Anterior cingulate cortex (tissue), 58 donors: ENCODE data around the gene KIF6.
"Not testable (repeated sequence)": the region's sequence is repeated elsewhere in the genome, so short reads cannot be mapped to it uniquely, and the experiment has no call there.

Experiments used
- DNase-seq, 58 donors: peaks; one replicate each; lab custom pipeline; 2025; lab: John Stamatoyannopoulos, UW

KIF6 gene

GRCh38 chr6:39724787-39725631 is at the start of gene KIF6:
KIF6 (minus strand) TSS chr6:39725408; CDS start chr6:39725310, 98 bp downstream.
- peak; percentile 40 to 97 (median 92) for DNase-seq

DNA sequence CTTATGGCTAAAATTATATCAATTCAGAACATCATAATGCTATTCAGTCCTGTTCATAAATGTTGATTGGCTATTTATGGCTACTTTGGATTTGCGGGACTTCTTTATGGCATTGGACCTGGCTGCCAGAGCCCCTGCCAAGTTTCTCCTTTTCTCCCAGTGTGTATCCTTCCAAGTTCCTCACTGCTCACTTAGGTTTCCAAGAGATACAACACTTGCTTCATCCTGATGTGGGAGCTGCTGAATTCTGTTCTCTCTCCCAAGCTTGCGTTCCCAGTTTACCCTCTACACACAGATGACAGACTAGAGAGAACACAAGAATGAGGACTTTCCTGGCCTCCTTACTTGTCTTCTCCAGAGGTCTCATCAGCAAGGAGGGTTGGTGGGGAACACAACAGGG is 48.6 kb upstream of the KIF6 start:
- DNase-seq, result peak in 2 of 58 donors; percentile 29 to 44

GRCh38 chr6:39772559-39773273 is 47.5 kb upstream of the KIF6 start:
- DNase-seq, result no peak

DNA sequence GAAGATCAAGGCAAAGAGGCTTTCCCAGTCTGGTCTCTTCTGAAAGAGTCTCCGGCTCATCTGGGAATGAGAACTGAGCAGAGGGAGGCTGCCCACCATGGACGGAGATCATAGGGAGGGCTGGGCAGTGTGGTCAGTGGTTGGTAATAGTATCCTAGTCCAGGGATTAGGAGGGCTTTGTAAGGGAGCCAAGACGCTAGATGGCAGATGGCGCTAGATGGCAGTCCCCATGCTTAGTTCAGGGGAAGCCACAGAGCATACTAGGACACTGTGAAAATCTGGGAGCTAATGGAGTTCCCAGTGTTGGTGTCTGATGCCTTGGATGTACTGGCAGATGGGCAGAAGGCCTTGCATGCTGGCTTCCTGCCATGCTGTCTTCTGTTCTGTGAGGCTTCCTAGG is 45.2 kb upstream of the KIF6 start:
- peak in 21 of 58 donors; percentile 15 to 76 (median 43) for DNase-seq

DNA sequence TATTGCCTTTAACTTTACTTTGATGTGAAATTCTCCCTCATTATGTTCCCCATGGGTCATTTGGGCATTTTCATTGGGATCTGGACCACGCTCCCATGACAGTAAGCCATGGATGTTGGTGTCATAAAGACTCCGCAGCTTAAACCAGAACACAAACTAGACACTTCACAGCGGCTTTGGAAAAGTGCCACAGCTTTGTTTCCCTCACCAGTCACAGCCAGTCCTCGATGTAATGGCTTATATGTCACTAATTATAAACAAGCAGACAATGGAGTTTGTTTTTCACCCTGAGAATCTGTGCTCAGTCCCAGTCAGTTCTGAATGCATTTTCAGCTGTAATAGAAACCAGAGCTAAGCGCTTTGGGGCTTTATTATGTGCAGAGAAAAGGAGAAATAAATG is 43.8 kb upstream of the KIF6 start:
- peak in 33 of 58 donors; percentile 6 to 88 (median 48) for DNase-seq

DNA sequence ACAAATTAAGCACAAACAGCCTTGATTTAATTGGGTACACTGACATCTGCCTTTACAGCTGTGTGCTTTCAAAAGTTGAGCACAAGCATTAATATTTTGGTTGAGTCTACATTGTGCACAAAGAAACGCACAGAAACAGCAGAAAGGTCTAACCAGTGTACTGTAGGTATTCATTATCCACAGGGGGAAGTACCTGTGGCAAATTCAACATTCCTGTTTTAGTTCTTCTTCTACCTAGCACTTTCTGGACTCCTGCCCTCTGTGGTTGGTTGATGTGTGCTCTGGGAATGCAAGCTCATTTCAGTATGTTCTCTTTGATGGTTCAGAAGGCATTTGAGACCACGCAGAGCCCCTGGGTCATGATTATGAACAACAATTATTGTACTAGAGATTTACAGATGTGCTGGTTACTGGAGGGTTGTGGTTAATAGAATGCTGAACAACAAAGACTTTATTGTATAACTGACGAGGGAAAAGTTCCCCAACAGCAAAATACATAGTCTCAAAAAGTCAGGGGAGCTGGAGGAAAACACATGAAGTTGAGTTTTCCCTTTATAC is 40.4 kb upstream of the KIF6 start:
- no peak for DNase-seq

DNA sequence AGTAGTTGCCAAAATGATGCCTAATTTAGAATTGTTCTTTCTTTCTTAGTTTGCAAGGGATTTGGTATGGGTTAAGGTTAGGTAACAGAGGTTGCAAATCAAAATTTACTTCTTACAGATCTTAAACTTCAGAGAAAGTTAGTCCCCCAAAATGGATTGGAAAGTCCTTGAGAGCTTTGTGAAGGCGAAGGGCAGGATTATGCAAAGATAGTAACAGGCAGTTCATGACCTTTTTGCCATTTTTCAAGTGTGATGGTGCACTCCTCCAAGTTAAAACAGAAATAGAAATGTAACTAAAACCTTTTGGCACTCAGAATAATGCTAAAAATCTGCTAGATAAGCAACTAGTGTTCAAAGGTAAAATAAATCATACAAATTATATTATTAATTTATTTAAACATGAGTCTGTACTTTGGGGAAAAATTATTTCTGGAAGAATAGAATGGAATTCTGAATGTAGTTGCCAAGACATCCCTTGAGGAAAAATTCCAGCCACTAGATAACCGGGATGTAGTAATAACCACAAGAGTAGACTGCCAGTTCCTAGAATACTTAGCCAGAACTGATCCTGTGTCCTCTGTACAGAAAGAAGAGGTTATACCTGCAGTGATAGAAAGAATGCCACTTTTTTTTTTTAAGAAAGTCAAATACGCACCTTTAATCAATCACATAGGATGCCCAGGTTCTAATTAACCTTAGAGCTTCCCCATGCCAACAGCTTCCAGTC is 35.2 kb upstream of the KIF6 start:
- DNase-seq, result no peak

GRCh38 chr6:39758905-39759605 is 33.8 kb upstream of the KIF6 start:
- DNase-seq, result no peak

DNA sequence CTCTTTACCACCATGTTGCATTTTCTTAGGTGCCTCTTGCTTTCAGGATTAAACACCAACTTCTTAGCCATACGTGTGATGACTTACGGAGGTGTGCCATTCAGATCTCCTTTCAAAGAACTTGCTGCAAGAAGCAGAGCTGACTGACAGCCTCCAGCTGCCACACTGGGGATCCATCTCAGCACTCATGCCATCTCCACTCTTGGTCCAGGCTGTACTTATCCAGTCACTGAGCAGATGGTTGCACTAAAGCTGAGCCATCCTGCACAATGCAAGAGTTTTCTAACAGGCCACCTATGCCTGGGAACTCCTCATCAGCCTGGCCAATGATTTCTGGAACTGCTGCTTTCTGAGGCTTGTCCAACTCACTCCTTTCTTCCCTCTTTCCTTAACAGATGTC is 31.4 kb upstream of the KIF6 start:
- no peak for DNase-seq

- no peak for DNase-seq
These were observed 30.0 kb upstream of the KIF6 start for GRCh38 chr6:39755231-39755630.

- no peak for DNase-seq
These were observed 29.4 kb upstream of the KIF6 start for GRCh38 chr6:39754514-39755115.

DNA sequence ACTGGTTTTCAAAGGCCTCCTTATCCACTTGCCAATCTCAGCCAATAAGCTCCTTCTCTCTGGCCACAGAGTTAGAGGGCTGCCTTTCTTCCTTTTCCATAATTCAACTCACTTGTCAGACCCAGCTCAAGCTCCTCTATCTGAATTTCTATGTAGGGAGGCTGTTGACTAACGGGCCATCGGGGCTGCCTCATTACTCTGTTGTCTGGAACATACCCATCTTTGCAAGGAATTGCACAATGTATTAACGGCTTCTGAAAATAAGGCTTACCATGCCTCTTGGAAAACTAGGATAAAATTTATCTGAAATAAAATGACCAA is 28.5 kb upstream of the KIF6 start:
- DNase-seq, result no peak

DNA sequence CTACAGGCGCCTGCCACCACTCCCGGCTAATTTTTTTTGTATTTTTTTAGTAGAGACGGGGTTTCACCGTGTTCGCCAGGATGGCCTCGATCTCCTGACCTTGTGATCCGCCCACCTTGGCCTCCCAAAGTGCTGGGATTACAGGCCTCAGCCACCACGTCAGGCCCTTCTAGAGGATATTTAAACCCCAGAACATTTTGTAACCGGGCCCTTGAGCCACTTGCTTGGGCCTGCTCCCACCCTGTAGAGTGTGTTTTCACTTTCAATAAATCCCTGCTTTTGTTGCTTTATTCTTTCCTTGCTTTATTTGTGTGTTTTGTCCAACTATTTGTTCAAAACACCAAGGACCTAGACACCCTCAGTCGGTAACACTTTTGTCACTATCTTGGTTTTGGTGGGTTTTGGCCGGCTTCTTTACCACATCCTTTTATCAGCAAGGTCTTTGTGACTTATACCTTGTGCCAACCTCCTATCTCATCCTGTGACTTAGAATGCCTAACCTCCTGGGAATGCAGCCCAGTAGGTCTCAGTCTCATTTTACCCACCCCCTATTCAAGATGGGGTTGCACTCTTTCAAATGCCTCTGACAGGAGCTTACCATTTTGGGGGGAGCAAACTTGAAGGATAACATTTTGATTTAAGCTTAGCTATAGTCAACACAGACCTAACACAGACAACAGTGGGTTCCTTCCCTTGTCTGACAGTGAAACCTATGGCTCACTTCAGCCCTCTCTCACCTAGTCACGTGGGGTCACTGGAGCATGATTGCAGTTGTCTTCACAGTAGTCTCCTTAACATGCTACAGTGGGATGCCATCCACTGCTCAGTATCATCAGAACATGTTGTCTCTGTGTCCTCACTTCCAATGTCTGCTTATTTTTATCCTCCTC is 27.9 kb upstream of the KIF6 start:
- no peak for DNase-seq

GRCh38 chr6:39746795-39747194 is 21.6 kb upstream of the KIF6 start:
- no peak for DNase-seq

GRCh38 chr6:39733704-39734103 is 8.5 kb upstream of the KIF6 start:
- no peak for DNase-seq

GRCh38 chr6:39731565-39731964 is 6.4 kb upstream of the KIF6 start:
- DNase-seq, result no peak

DNA sequence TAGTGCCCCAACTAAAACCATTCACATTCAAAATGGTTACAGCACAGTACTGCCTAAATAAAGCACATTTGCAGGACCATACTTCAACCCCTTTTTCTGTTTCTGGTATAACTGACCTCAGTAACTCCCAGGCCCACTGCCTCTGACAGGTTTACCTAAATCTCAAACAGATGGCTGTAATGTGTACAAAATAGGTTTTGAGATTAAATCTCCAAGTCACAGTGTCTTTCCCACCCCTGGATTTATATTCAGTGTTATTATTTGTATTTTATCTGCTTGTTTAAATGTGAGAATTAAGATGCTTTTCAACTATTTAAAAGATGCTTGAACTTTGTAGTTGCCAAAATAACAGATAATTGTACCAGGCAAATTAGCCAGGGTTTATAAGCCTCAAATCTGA is 4.7 kb upstream of the KIF6 start:
- DNase-seq, result no peak

DNA sequence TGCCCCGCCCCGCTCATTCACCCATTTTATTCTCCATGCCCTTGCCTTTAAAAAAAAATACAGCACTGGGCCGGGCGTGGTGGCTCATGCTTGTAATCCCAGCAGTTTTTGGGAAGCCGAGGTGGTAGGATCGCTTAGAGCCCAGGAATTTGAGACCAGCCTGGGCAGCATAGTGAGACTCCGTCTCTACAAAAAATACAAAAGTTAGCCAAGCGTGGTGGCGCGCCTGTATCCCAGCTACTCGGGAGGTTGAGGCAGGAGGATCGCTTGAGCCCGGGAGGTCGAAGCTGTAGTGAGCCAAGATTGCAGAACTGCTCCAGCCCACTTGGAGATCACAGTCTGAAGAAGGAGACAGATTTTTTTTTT is 407 bp upstream of the KIF6 start:
- no peak for DNase-seq

DNA sequence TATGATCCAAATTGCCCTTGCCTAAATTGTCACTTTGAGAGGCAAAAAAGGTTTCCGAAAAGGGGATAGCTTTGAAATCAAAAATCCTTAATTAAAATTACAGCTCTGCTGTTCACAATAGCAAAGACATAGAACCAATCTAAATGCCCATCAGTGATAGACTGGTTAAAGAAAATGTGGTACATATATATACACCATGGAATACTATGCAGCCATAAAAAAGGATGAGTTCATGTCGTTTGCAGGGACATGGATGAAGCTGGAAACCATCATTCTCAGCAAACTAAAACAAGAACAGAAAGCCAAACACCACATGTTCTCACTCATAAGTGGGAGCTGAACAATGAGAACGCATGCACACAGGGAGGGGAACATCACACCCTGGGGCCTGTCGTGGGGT is 1.9 kb downstream of the KIF6 start:
- not testable (repeated sequence) for DNase-seq
